SJCRH30 (cell line): ENCODE measurements around the gene AREG. TPM values are rescaled to one million over a fixed set of nuclear protein-coding genes. Genes with fewer than 3 reads are reported as not detected.
A peak's percentile ranks its signal among the peaks of the same experiment; 100 is the strongest.

Experiments used
- DNase-seq, 2 experiments: peaks; one replicate each; pipeline ENCODE4 v3.0.0-alpha.2; 2015 to 2020
- H3K27ac ChIP-seq: fragments of 250-450 bp; sonication (Bioruptor Pico); 2 replicates; pipeline ENCODE4 v1.5.1; 2020; ENCODE audit warnings: mild to moderate bottlenecking, moderate library complexity
- H3K27me3 ChIP-seq: fragments of 250-450 bp; sonication (Bioruptor Pico); 2 replicates; pipeline ENCODE4 v1.5.1; 2020; ENCODE audit warnings: mild to moderate bottlenecking, moderate library complexity
- H3K36me3 ChIP-seq: fragments of 250-450 bp; sonication (Bioruptor Pico); 2 replicates; pipeline ENCODE4 v1.5.1; 2020; ENCODE audit warnings: mild to moderate bottlenecking, moderate library complexity
- H3K4me1 ChIP-seq: fragments of 250-450 bp; sonication (Bioruptor Pico); 2 replicates; pipeline ENCODE4 v1.5.1; 2020; ENCODE audit warnings: mild to moderate bottlenecking, moderate library complexity
- H3K4me3 ChIP-seq: fragments of 250-450 bp; sonication (Bioruptor Pico); 2 replicates; pipeline ENCODE4 v1.5.1; 2020; ENCODE audit warnings: mild to moderate bottlenecking, moderate library complexity
- H3K9me3 ChIP-seq: fragments of 250-450 bp; sonication (Bioruptor Pico); replicated peaks from 2 replicates; pipeline ENCODE4 v1.5.1; 2020; ENCODE audit warnings: mild to moderate bottlenecking, moderate library complexity
- total RNA-seq: library from RNA; depleted of rRNA; stranded (reverse); fragments of >200 nt; shearing (Covaris generic); gene quantifications from 2 replicates; pipeline ENCODE4 v1.2.3, GENCODE V29; 2014

Gene AREG
- total RNA-seq, 1 experiment from 2014 or later: not detected

- no peaks in the 10 kb centered on the region for H3K9me3 ChIP-seq
- no peak overlapping the region for H3K27ac ChIP-seq
- H3K36me3 ChIP-seq: no peaks in the 10 kb centered on the region
- DNase-seq: no peak
- no peaks in the 10 kb centered on the region for H3K27me3 ChIP-seq
- H3K4me3 ChIP-seq: no peak overlapping the region
- no peaks in the 10 kb centered on the region for H3K4me1 ChIP-seq
Observed at GRCh38 chr4:74464291-74464690, 19.4 kb downstream of the AREG start.

GRCh38 chr4:74466242-74466641 lies 21.3 kb downstream of the AREG start:
- Histone ChIP-seq H3K27me3 (no peaks in the 10 kb centered on the region), H3K4me1 (no peaks in the 10 kb centered on the region), H3K27ac (no peak overlapping the region), H3K9me3 (no peaks in the 10 kb centered on the region), H3K4me3 (no peak overlapping the region), H3K36me3 (no peaks in the 10 kb centered on the region)
- DNase-seq: no peak

GRCh38 chr4:74471264-74471663 lies 26.3 kb downstream of the AREG start:
- Histone ChIP-seq H3K27ac (no peak overlapping the region), H3K4me1 (no peaks in the 10 kb centered on the region), H3K36me3 (no peaks in the 10 kb centered on the region), H3K27me3 (0 out of 2 replicates have a peak, but pooled peaks cover 4% of the 10 kb centered on the region), H3K4me3 (no peak overlapping the region), H3K9me3 (no peaks in the 10 kb centered on the region)
- no peak for DNase-seq

GRCh38 chr4:74473155-74473811 lies 28.3 kb downstream of the AREG start:
- DNase-seq: peak; percentile 2 to 3
- H3K27ac ChIP-seq: no peak overlapping the region

GRCh38 chr4:74474345-74475090 lies 29.6 kb downstream of the AREG start:
- H3K4me1 ChIP-seq: no peaks in the 10 kb centered on the region
- H3K27me3 ChIP-seq: 0 out of 2 replicates have a peak, but pooled peaks cover 4% of the 10 kb centered on the region
- no peak overlapping the region for H3K27ac ChIP-seq
- H3K36me3 ChIP-seq: no peaks in the 10 kb centered on the region
- no peaks in the 10 kb centered on the region for H3K9me3 ChIP-seq
- H3K4me3 ChIP-seq: no peak overlapping the region
- DNase-seq: no peak

More at GRCh38 chr4:74473155-74473811, 28.3 kb downstream of the AREG start:
- Histone ChIP-seq H3K9me3 (no peaks in the 10 kb centered on the region), H3K4me1 (no peaks in the 10 kb centered on the region), H3K27me3 (0 out of 2 replicates have a peak, but pooled peaks cover 4% of the 10 kb centered on the region), H3K4me3 (no peak overlapping the region), H3K36me3 (no peaks in the 10 kb centered on the region)

- no peak overlapping the region for H3K4me3 ChIP-seq
- no peak for DNase-seq
- no peaks in the 10 kb centered on the region for H3K4me1 ChIP-seq
- H3K9me3 ChIP-seq: no peaks in the 10 kb centered on the region
- no peak overlapping the region for H3K27ac ChIP-seq
- no peaks in the 10 kb centered on the region for H3K36me3 ChIP-seq
- H3K27me3 ChIP-seq: 0 out of 2 replicates have a peak, but pooled peaks cover 4% of the 10 kb centered on the region
Observed at GRCh38 chr4:74475091-74475800, 30.3 kb downstream of the AREG start.

- H3K4me3 ChIP-seq: no peak overlapping the region
- H3K27ac ChIP-seq: no peak overlapping the region
- no peaks in the 10 kb centered on the region for H3K9me3 ChIP-seq
- 0 out of 2 replicates have a peak, but pooled peaks cover 4% of the 10 kb centered on the region for H3K27me3 ChIP-seq
- no peaks in the 10 kb centered on the region for H3K4me1 ChIP-seq
- DNase-seq: no peak
- no peaks in the 10 kb centered on the region for H3K36me3 ChIP-seq
Observed at GRCh38 chr4:74475946-74476345, 31.0 kb downstream of the AREG start.

- no peak overlapping the region for H3K4me3 ChIP-seq
- no peaks in the 10 kb centered on the region for H3K4me1 ChIP-seq
- H3K27ac ChIP-seq: no peak overlapping the region
- no peak for DNase-seq
- H3K27me3 ChIP-seq: 0 out of 2 replicates have a peak, but pooled peaks cover 4% of the 10 kb centered on the region
- H3K36me3 ChIP-seq: no peaks in the 10 kb centered on the region
- no peaks in the 10 kb centered on the region for H3K9me3 ChIP-seq
Observed at GRCh38 chr4:74479009-74479408, 34.1 kb downstream of the AREG start.

GRCh38 chr4:74480267-74480666 lies 35.3 kb downstream of the AREG start:
- DNase-seq: no peak
- H3K4me1 ChIP-seq: no peaks in the 10 kb centered on the region
- no peaks in the 10 kb centered on the region for H3K36me3 ChIP-seq
- H3K4me3 ChIP-seq: no peak overlapping the region
- H3K9me3 ChIP-seq: no peaks in the 10 kb centered on the region
- no peak overlapping the region for H3K27ac ChIP-seq
- H3K27me3 ChIP-seq: 0 out of 2 replicates have a peak, but pooled peaks cover 3% of the 10 kb centered on the region

GRCh38 chr4:74481891-74482609 lies 37.1 kb downstream of the AREG start:
- 0 out of 2 replicates have a peak, but pooled peaks cover 3% of the 10 kb centered on the region for H3K27me3 ChIP-seq
- no peak overlapping the region for H3K4me3 ChIP-seq
- no peak overlapping the region for H3K27ac ChIP-seq
- H3K36me3 ChIP-seq: no peaks in the 10 kb centered on the region
- DNase-seq: no peak
- H3K9me3 ChIP-seq: no peaks in the 10 kb centered on the region
- H3K4me1 ChIP-seq: no peaks in the 10 kb centered on the region

- no peak for DNase-seq
- Histone ChIP-seq H3K27me3 (0 out of 2 replicates have a peak, but pooled peaks cover 3% of the 10 kb centered on the region), H3K4me3 (no peak overlapping the region), H3K36me3 (no peaks in the 10 kb centered on the region), H3K9me3 (no peaks in the 10 kb centered on the region), H3K4me1 (no peaks in the 10 kb centered on the region), H3K27ac (no peak overlapping the region)
Observed at GRCh38 chr4:74483226-74483911, 38.4 kb downstream of the AREG start.

- DNase-seq: no peak
- Histone ChIP-seq H3K27me3 (0 out of 2 replicates have a peak, but pooled peaks cover 3% of the 10 kb centered on the region), H3K4me3 (no peak overlapping the region), H3K4me1 (no peaks in the 10 kb centered on the region), H3K9me3 (no peaks in the 10 kb centered on the region), H3K36me3 (no peaks in the 10 kb centered on the region), H3K27ac (no peak overlapping the region)
Observed at GRCh38 chr4:74486905-74487304, 42.0 kb downstream of the AREG start.

GRCh38 chr4:74487771-74488170 lies 42.8 kb downstream of the AREG start:
- Histone ChIP-seq H3K4me3 (no peak overlapping the region), H3K27me3 (0 out of 2 replicates have a peak, but pooled peaks cover 3% of the 10 kb centered on the region), H3K9me3 (no peaks in the 10 kb centered on the region), H3K36me3 (no peaks in the 10 kb centered on the region), H3K4me1 (no peaks in the 10 kb centered on the region), H3K27ac (no peak overlapping the region)
- DNase-seq: no peak

- no peak for DNase-seq
Observed at GRCh38 chr4:74490736-74491135, 45.8 kb downstream of the AREG start.

More at GRCh38 chr4:74490736-74491135, 45.8 kb downstream of the AREG start:
- H3K9me3 ChIP-seq: no peaks in the 10 kb centered on the region
- no peak overlapping the region for H3K27ac ChIP-seq
- H3K27me3 ChIP-seq: no peaks in the 10 kb centered on the region
- no peaks in the 10 kb centered on the region for H3K4me1 ChIP-seq
- no peaks in the 10 kb centered on the region for H3K36me3 ChIP-seq
- H3K4me3 ChIP-seq: no peak overlapping the region
